DMS 273 (cell line): ENCODE data around the gene CFAP58.
A peak's percentile ranks its signal among the peaks of the same experiment; 100 is the strongest.

ENCODE experiments used
- DNase-seq: peaks from one replicate; lab custom pipeline; 2025; ENCODE audit not compliant: unreplicated experiment; lab: John Stamatoyannopoulos, UW

CFAP58 gene, protein sequence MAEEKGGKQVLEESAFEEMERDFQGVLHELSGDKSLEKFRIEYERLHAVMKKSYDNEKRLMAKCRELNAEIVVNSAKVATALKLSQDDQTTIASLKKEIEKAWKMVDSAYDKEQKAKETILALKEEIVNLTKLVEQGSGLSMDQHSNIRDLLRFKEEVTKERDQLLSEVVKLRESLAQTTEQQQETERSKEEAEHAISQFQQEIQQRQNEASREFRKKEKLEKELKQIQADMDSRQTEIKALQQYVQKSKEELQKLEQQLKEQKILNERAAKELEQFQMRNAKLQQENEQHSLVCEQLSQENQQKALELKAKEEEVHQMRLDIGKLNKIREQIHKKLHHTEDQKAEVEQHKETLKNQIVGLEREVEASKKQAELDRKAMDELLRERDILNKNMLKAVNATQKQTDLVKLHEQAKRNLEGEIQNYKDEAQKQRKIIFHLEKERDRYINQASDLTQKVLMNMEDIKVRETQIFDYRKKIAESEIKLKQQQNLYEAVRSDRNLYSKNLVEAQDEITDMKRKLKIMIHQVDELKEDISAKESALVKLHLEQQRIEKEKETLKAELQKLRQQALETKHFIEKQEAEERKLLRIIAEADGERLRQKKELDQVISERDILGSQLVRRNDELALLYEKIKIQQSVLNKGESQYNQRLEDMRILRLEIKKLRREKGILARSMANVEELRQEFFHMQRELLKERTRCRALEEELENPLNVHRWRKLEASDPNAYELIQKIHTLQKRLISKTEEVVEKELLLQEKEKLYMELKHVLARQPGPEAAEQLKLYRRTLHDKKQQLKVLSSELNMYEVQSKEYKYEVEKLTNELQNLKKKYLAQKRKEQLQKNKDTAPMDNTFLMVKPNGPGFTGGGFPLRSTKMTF

DNA sequence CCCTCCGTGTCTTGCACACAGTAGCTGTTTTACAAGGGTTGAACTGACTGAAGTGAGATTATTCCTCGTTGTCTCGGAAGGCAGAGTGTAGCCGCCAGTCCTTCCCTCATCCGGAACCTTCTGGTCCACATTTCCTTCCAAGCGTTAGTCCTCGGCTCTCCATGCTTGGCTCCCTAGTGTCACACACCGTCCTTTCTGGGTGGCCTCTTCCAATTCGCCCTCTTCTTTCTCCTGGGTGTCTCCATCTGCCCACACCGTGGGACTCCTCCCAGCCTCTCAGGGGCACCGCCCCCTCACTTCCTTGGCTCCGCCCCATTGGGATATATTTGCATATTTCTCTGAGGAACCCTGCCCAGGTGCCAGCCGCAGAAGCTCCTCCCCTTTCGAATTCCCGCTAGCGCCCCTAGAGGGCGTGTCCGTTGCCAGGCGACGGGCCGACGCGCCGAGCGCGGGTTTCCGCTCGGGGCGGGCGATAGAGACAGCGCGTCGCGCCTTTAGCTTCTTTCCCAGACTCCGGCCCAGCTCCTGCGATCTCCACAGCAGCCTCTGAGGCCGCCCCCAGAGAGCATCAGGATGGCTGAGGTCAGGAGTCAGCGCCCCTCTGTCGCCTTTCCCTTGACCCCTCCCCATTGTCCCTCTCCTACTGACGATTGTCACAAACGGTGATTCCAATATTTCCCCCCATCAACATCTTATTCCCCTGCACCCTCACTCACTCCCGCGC is at the start of gene CFAP58:
CFAP58 (plus strand) TSS at position 509 of the 724 bp plus-strand sequence; CDS start at position 574, 65 bp downstream.
- DNase-seq = no peak

- DNase-seq = no peak
Observed at GRCh38 chr10:104304356-104304745, 49.3 kb upstream of the CFAP58 start.

GRCh38 chr10:104304927-104305326 is 48.7 kb upstream of the CFAP58 start:
- no peak for DNase-seq

- DNase-seq = peak; percentile 5
Observed at GRCh38 chr10:104306897-104307296, 46.7 kb upstream of the CFAP58 start.

DNA sequence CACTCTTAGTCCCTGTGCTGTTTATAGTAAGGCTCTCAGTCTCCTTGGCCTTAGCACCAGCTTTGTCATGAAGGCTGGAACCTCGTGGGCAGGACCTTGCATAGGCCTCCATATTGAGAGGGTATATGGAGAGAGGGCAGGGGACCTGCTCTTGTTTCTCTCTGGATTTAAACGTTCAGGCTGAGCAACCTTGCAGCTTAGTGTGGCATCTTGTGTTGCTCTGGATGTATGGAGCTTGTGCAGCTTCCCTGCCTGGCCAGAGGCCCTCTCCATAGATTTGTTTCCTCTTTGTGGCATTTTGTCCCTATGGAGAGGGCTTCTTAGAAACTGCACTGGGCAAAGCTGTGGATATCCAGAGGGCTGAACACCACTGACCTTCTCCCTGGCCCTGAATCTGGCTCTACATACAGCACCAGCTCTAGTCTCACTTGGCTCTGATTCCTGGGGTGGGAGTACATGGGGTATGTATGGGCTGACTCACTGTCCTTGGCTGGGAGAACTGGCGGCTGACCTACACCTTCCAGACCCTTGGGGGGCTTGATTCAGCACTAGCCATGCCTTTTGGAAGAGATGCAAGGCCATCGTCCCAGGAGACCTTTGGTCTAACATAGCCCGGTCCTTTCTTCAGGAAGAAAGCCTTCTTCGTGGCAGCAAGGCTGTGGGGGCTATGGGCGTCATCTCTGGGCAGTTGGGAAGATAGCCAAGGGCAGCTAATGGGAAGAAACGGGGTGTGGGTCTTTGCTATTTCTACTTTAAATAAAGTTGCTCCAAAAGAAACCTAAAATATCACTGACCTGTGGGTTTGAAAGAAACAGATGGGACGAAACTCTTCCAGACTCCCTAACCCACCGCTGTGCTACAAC is 45.8 kb upstream of the CFAP58 start:
- DNase-seq = no peak

DNA sequence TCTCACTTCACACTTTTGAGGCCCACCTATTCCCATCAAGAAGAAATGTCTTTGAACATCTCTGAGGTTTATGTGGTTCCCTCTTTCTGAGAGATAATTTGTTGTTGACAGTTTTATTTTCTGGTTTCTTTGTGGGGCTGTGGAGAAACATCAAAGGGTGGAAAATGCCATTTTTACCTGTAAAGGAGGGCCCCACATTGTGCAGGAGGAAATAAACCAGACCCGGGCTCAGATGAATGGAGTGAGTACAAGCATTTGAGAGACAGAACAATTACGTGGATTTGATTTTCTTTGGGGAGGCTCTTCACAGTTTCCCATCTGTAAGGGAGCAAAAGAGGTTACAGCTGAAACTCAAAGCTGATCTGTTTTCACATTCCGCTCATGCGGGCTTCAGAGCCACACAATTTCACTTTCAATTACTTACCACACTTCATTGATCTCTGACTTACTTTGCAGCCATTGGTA is 45.2 kb upstream of the CFAP58 start:
- DNase-seq = no peak

GRCh38 chr10:104309980-104310978 is 43.4 kb upstream of the CFAP58 start:
- DNase-seq = no peak

- no peak for DNase-seq
Observed at GRCh38 chr10:104311184-104311720, 42.4 kb upstream of the CFAP58 start.

DNA sequence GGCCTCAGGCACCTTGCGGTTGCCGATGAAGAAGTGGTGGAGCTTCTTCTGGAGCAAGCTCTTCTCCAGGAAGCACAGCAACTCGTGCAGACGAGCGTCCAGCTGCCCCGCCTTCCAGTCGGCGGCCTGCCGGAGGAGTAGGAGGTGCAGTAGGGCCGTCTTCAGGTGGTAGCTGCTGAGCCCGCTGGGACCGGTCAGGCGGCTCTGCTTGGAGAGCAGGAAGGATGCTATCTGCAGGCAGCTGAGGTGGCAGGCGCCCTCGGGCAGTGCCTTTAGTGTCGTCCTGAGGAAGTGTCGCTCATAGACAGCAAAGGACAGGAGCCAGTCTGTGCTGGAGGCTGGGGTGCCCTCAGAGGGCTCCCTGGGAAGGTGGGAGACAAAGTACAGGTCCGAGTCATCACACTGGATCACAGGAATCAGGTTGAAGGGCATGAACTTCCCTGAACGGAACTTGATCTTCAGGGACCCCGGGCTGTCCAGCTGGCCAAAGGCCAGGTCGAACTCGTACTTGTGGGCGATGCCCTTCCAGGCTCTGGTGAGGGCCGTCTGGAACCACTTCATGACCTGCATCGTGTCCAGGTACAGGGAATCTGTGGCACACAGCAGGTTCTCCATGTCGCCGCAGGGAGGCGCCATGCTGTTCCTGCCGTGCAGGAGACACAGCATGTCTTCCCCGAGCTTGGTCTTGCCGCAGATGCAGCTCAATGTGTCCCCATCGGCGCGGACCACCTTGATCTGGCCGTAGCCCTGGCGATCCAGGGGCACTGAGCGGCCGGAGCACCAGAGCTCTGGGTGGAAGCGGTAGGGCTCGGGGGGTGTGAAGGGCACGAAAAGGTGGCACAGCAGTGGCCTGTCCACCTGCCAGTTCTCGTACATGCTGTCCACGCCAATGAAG is 38.8 kb upstream of the CFAP58 start:
- DNase-seq = no peak

- no peak for DNase-seq
Observed at GRCh38 chr10:104315486-104315921, 38.1 kb upstream of the CFAP58 start.

DNA sequence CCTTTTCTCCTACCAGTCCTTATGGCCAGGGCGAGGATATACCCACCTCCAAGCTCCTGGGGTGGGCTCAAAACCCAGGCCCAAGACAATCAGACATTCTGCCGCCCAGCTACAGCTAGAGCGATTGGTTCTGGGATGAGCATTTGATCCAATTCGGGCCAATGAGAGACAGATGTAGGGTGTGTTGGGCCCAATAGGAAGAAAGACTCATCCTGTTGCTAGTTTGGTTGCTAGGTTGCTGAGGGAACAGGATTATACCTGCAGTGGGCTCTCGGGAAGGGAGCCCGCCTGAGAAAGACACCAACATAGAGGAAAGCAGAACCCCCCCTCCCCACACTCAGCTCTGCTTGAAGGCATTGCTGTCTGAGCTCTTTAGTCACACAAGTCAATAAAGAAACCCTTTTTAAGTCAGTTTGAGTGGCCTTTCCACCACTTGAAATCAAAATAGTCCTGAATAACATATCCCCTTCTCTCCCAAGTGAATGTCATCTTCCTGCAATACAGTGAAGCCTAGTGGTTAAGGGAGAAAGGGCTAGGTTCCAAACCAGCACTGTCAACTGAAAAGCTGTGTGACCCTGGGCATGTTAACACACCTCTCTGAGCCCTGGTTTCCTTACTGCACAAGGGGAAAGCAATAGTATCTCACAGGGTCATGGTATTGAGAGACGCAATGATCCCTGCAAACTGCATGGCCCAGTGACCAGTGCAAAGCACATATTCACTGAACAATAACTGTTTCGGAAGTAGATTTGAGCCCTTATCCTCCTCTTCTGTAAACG is 37.1 kb upstream of the CFAP58 start:
- no peak for DNase-seq

DNA sequence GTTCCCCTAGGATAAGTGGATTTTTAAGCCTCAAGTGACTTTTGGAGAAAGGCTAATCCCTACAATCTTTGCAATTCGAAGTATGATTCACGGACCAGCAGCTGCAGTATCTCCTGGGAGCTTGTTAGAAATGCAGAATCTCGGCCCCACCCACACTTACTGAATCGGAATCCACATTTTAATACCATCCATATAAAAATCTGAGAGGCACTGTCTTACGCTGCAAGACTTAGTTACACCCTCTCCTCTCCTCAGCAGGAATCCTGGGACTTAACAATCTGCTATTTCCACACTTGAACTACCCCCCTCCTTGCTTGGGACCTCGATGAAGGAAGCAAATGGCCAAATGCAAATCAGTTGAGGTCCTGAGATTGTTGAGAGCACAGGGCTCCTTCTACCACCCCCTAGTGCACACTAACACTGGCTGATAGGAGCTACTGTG is 36.3 kb upstream of the CFAP58 start:
- DNase-seq = peak; percentile 16

DNA sequence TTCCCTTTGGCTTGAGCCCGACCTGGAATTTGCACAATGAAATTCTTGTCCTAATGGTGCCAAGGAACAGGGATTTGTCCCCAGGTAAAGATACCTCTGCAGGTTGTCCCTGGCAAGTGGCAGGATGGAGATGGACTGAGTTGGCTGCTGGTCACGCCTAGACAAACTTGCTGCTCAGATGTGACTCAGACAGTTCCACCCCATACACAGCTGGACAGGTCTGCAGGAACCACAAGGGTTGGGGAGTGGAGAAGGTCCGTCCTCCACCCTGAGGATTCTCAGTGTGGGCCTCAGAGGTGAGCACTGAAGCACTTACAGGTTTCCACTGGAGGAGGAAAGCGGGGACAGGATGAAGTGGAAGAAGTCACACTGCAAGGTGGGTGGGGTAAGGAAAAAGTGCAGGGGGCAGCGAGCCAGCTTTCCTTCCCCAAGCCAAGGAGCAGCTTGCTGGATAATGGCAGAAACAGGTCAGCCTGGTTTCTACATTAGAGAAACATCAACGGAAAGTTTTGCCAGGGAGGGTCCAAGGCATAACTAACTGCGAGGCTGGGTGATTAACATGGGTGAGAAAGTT is 35.8 kb upstream of the CFAP58 start:
- no peak for DNase-seq

DNA sequence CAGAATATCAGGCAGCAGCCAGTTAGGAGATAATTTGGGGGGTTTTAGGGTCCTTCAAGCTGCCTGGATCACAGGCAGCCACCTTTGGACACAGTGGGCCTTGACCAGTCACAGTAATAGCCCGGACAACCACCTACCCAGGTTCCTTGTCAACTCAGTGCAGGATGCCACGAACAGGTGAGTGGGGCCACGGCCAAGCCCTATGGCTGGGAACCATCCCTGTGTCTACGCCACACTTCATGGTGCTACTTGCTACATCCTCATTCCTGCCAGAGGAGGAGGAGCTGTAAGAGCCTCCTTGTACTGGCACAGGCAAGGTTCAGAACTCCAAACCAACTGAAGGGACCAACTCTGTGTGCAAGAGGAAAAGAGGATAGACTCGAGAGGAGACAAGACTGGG is 35.3 kb upstream of the CFAP58 start:
- no peak for DNase-seq

GRCh38 chr10:104318810-104319741 is 34.6 kb upstream of the CFAP58 start:
- peak; percentile 24 for DNase-seq
